Retinal pigment epithelial cell (primary cell): ENCODE results near the gene NBAS.

ENCODE experiments used
- DNase-seq: peaks from one replicate; pipeline ENCODE4 v3.0.0-alpha.2; 2010; ENCODE audit warnings: low read depth
- H3K4me3 ChIP-seq: 2 replicates; pipeline ENCODE4 v1.5.1; 2011; ENCODE audit warnings: mild to moderate bottlenecking, low read length, control low read depth, moderate library complexity
- TF ChIP-seq, protein P1 (sequence below): conservative IDR thresholded peaks from 2 replicates; pipeline ENCODE4 v1.5.1; 2011; ENCODE audit warnings: low read depth, low read length, control low read depth, inconsistent platforms

Gene NBAS

GRCh38 chr2:15306706-15307105 lies 254.4 kb downstream of the NBAS start:
- TF ChIP-seq, protein P1, sequence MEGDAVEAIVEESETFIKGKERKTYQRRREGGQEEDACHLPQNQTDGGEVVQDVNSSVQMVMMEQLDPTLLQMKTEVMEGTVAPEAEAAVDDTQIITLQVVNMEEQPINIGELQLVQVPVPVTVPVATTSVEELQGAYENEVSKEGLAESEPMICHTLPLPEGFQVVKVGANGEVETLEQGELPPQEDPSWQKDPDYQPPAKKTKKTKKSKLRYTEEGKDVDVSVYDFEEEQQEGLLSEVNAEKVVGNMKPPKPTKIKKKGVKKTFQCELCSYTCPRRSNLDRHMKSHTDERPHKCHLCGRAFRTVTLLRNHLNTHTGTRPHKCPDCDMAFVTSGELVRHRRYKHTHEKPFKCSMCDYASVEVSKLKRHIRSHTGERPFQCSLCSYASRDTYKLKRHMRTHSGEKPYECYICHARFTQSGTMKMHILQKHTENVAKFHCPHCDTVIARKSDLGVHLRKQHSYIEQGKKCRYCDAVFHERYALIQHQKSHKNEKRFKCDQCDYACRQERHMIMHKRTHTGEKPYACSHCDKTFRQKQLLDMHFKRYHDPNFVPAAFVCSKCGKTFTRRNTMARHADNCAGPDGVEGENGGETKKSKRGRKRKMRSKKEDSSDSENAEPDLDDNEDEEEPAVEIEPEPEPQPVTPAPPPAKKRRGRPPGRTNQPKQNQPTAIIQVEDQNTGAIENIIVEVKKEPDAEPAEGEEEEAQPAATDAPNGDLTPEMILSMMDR: no peak
- no peak for DNase-seq
- no peak overlapping the region for H3K4me3 ChIP-seq

DNA sequence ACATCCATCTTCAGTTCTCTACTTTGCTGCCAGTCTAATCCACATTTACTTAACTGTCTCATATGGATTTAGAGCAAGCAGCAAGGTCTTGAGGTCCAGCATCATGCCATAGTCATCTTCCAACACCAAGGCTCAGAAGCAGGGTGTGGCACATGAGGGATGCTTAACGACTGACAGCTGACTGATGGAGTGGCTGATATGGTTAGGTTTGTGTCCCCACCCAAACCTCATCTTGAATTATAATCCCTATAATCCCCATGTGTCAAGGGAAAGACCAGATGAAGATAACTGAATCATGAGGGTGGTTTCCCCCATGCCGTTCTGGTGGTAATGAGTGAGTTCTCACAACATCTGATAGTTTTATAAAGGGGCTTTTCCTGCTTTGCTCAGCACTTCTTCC lies 257.3 kb downstream of the NBAS start:
- DNase-seq: no peak
- TF ChIP-seq, protein P1: no peak
- H3K4me3 ChIP-seq: no peak overlapping the region

DNA sequence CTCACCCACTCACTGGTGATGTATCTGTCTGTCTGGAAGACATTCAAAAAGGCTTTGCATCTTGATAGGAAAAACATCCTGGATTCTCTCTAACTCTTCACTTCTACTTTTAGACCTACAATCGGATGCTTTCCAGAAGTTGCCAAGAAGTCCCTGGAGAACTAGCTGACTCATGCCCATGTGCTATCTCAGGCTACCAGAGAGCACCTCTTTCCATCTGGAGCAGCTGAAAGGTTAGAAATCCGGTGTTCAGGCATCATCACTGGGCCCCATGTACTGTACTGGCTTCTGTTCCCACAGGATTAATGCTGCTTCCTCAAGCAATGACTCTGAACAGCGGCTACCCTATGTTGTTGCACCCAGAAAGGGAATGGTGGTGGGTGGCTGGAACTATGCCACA lies 259.0 kb downstream of the NBAS start:
- no peak overlapping the region for H3K4me3 ChIP-seq
- TF ChIP-seq, protein P1: no peak
- peak; percentile 2 for DNase-seq

DNA sequence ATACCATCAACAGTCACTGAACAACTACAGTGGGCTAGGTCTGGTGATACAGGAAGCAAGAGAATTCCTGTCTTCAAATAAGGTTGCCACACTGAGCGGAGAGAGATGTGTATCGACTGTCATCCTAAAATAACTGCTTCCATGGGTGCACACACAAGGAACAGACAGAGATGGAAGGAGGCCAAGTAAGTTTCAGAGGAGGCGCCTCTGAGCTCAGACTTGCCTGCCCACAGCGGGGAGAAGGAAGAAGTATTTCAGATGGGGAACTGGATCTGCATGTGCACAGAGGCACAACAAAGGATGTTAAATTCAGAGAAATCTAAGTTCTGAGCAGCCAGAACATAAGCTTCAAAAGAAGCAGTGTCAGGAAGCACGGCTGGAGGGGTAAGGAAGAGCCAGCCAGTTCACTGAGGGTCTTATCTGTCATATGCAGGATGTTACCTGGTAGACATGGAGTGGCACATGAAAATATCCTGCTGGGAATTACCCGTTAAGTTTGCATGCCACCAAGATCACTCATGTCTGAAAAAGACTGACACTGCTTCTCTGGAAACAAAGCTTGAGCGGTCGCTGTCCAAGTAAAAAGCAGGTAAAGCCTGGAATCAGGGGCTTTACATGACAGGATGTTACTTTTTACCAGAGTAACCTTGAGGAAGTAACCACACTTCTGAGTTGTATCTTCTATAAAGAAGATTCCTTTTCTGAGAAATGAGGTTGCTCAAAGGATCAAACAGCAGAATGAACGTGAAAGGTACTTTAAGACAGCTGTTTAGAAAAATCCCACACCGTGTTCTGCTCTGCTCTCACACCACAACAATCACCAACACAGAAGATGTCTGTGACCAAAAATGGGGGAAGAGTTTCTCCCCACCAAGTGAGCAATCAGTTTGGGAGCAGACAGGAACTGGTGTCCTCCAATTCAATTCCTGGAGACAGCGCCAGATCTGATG lies 260.2 kb downstream of the NBAS start:
- no peak overlapping the region for H3K4me3 ChIP-seq
- no peak for DNase-seq
- TF ChIP-seq, protein P1: no peak

- H3K4me3 ChIP-seq: no peak overlapping the region
- TF ChIP-seq, protein P1: no peak
- no peak for DNase-seq
These were observed 261.1 kb downstream of the NBAS start for GRCh38 chr2:15299904-15300520.

DNA sequence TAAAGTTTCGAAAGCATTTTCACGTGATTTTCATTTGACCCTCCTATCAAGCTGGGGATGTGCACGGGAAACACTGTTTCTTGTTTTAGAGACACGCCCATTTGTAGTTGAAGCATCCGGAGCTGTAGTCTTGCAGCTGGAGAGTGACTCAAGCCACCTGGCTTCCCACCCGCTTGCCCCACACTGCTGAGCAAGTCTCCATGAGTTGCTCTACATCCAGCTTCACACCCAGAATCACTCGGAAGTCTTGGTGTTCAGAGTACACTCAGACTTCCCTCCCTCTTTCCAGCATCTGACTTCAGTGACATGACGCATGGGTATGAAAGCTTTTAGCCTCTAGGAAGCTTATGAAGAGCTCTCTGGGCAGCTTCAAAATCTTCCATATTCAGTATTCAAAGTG lies 262.4 kb downstream of the NBAS start:
- no peak for DNase-seq
- TF ChIP-seq, protein P1: no peak
- no peak overlapping the region for H3K4me3 ChIP-seq
